Cardiac muscle cell (in vitro differentiated cells and primary cell): Measurements from ENCODE around the gene GLB1L2. TPM values are rescaled to one million over a fixed set of nuclear protein-coding genes. Genes with fewer than 3 reads are reported as not detected.

Experiments
- DNase-seq, 2 donors: peaks; one replicate each; pipeline versions ENCODE4 v3.0.0 to v3.0.0-alpha.2; 2010 to 2017; ENCODE audit warnings: low read depth in 1 of 2, low spot score in 1 of 2
- H3K27ac ChIP-seq: fragments of 200-600 bp; sonication (generic); 2 replicates; pipeline ENCODE4 v1.5.1; 2016
- H3K27me3 ChIP-seq: fragments of 200-600 bp; sonication (generic); 2 replicates; pipeline ENCODE4 v1.6.0; 2016; ENCODE audit warnings: control low read depth
- H3K36me3 ChIP-seq: fragments of 200-600 bp; sonication (generic); 2 replicates; pipeline ENCODE4 v1.5.1; 2016; ENCODE audit warnings: control low read depth
- H3K4me1 ChIP-seq: fragments of 200-600 bp; sonication (generic); 2 replicates; pipeline ENCODE4 v1.8.1; 2017; ENCODE audit warnings: low read depth, mild to moderate bottlenecking, mixed run types
- H3K4me3 ChIP-seq: fragments of 200-600 bp; sonication (generic); 2 replicates; pipeline ENCODE4 v1.5.1; 2016; ENCODE audit warnings: mild to moderate bottlenecking
- H3K9me3 ChIP-seq: fragments of 200-600 bp; sonication (generic); 2 replicates; pipeline ENCODE4 v1.5.1; 2017; ENCODE audit warnings: low read depth, mild to moderate bottlenecking, control low read depth
- CTCF ChIP-seq: IDR thresholded peaks from 2 replicates; pipeline ENCODE4 v1.5.1; 2012; ENCODE audit warnings: low read depth, mild to moderate bottlenecking, low read length
- polyA plus RNA-seq: library from polyadenylated mRNA; unstranded; fragments of >200 nt; fragmentation: Nextera tagmentation; extraction: Ambion mirVana; gene quantifications from 2 replicates; pipeline ENCODE4 v1.2.1, GENCODE V29; 2016
- total RNA-seq: library from RNA; depleted of rRNA; stranded (reverse); fragments of >200 nt; gene quantifications from 2 replicates; pipeline ENCODE4 v1.2.3, GENCODE V29; 2016

The GLB1L2 gene
- total and polyA plus RNA-seq, 2 experiments from 2014 or later = 2.6 to 3.8 TPM

- DNase-seq = no peak
- no peaks in the 10 kb centered on the region for H3K27me3 ChIP-seq
- no peaks in the 10 kb centered on the region for H3K9me3 ChIP-seq
- no peaks in the 10 kb centered on the region for H3K36me3 ChIP-seq
- H3K4me1 ChIP-seq = no peaks in the 10 kb centered on the region
- no peak for TF ChIP-seq CTCF
- no peak overlapping the region for H3K27ac ChIP-seq
- H3K4me3 ChIP-seq = no peak overlapping the region
Observed at GRCh38 chr11:134380785-134381184, 49.0 kb downstream of the GLB1L2 start.

GRCh38 chr11:134382257-134382656 is 50.5 kb downstream of the GLB1L2 start:
- no peak for TF ChIP-seq CTCF
- Histone ChIP-seq H3K9me3 (no peaks in the 10 kb centered on the region), H3K27me3 (no peaks in the 10 kb centered on the region), H3K4me3 (no peak overlapping the region), H3K27ac (no peak overlapping the region), H3K4me1 (no peaks in the 10 kb centered on the region), H3K36me3 (no peaks in the 10 kb centered on the region)
- no peak for DNase-seq

GRCh38 chr11:134382830-134383229 is 51.0 kb downstream of the GLB1L2 start:
- Histone ChIP-seq H3K36me3 (no peaks in the 10 kb centered on the region), H3K4me1 (no peaks in the 10 kb centered on the region), H3K27me3 (no peaks in the 10 kb centered on the region), H3K4me3 (no peak overlapping the region), H3K27ac (no peak overlapping the region), H3K9me3 (no peaks in the 10 kb centered on the region)
- TF ChIP-seq CTCF = no peak
- DNase-seq = no peak

GRCh38 chr11:134383576-134384221 is 51.9 kb downstream of the GLB1L2 start:
- no peak for DNase-seq
- no peak overlapping the region for H3K27ac ChIP-seq
- TF ChIP-seq CTCF = no peak
- no peaks in the 10 kb centered on the region for H3K27me3 ChIP-seq
- no peak overlapping the region for H3K4me3 ChIP-seq
- no peaks in the 10 kb centered on the region for H3K4me1 ChIP-seq
- H3K36me3 ChIP-seq = no peaks in the 10 kb centered on the region
- H3K9me3 ChIP-seq = no peaks in the 10 kb centered on the region

- no peaks in the 10 kb centered on the region for H3K4me1 ChIP-seq
- TF ChIP-seq CTCF = no peak
- H3K9me3 ChIP-seq = no peaks in the 10 kb centered on the region
- H3K27me3 ChIP-seq = no peaks in the 10 kb centered on the region
- no peaks in the 10 kb centered on the region for H3K36me3 ChIP-seq
- no peak for DNase-seq
- H3K27ac ChIP-seq = no peak overlapping the region
- H3K4me3 ChIP-seq = no peak overlapping the region
Observed at GRCh38 chr11:134384406-134384805, 52.6 kb downstream of the GLB1L2 start.

- DNase-seq = no peak
- H3K4me3 ChIP-seq = no peak overlapping the region
- no peaks in the 10 kb centered on the region for H3K27me3 ChIP-seq
- H3K27ac ChIP-seq = no peak overlapping the region
- no peaks in the 10 kb centered on the region for H3K4me1 ChIP-seq
- no peak for TF ChIP-seq CTCF
- no peaks in the 10 kb centered on the region for H3K9me3 ChIP-seq
- no peaks in the 10 kb centered on the region for H3K36me3 ChIP-seq
Observed at GRCh38 chr11:134385171-134385570, 53.4 kb downstream of the GLB1L2 start.
